Sciatic nerve (tissue), 2 donors: Measurements from ENCODE around the gene ATG4D. TPM values are rescaled to one million over a fixed set of nuclear protein-coding genes. Genes with fewer than 3 reads are reported as not detected.
"Not testable (repeated sequence)": the region's sequence is repeated elsewhere in the genome, so short reads cannot be mapped to it uniquely, and the experiment has no call there.

Experiments used
- ATAC-seq: fragments of 200-7000 bp; cut with Tn5 transposase; one replicate; pipeline ENCODE4 v1.9.1; 2020; ENCODE audit warnings: mild to moderate bottlenecking, moderate library complexity
- DNase-seq: peaks from one replicate; pipeline ENCODE4 v3.0.0-alpha.2; 2020; ENCODE audit warnings: low spot score
- intact Hi-C: fragments of 100-400 bp; cut with DNase I; formaldehyde crosslinking; loops from one replicate; pipeline ENCODE4 v1.14.2; 2022
- total RNA-seq: library from RNA; stranded (reverse); fragmentation: NEBNext Ultra II Directional; extraction: Animal tissue kit (Norgen Biotek cat#: 25700); gene quantifications from one replicate; pipeline ENCODE4 v1.2.1, GENCODE V29; 2021
- donor health status: DM: no; HTN: no; CAD: no.
- donor health status: DM: no; HTN: no; CAD: no.

The ATG4D gene
- total RNA-seq, 1 donor from 2014 or later = 15.1 TPM

DNA sequence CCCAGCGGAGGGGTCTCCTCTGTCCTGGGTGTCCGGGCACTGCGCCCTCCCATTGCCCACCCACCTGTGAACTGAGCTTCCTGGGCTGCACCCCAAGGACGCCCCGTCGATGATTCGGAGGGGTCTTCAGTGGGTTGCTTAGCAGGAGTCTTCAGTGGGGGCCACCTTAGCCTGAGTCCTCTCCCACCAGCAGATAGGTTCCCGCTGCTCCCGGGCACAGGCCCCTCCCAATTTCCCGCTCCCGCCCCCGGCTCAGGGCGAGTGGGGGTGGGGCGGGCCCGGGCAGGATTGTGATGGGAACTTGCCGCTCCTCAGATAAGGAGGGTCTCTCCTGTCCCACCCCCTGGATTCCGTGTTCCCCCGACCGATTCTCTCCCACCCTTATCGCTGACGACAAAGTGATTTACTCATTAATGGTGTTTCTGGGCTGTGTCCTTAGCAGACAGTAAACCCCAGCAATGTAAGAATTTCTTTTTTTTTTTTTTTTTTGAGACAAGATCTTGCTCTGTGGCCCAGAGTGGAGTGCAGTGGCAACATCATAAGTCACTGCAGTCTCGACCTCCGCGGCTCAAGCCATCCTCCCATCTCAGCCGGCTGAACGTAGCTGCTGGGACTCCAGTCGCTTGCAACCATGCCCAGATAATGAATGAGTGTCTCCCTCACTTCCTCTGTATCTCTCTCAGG is 25.8 kb upstream of the ATG4D start:
- ATAC-seq = peak; percentile 63

DNA sequence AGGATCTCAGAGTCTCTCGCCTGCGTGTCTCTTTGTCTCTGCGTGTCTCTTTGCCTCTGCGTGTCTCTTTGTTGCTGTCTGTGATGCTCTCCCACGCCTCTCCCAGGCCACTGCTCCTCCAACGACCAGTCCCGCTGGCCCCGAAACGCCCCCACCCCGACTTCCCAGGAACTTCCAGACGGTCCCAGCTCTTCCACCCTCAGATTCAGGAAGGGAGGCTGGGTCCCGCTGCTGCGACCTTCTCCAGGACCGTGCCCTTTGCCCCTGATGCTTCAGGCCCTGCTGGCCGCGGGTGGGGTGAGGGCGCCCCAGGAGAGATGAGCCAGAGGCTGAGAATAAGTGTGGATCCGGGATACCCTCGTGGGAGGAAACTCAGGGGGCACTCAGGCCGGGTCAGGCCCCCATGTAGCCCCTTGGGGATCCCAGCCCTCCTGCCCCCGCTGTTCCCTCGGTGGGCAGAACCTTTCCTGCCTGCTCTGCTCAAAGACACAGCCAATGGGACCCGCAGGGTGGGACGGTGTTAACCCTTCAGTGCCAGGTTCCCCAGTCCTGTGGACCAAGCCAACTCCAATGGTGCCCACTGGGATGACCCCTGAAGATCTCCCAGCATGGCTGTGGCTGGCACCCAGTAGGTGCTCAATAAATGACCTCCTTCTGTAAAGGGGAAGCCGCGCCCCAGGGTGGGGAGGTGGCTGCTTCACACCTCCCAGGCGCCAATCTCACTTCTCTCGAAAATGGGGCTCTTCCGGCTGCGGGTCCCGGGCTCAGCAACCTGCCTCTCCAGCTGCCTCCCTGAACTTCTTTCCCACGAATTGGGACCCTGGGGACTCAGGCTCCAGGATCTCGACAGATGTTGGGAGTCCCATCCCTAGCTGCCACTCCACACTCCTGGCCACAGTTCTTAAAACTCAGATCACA is 25.0 kb upstream of the ATG4D start:
- no peak for DNase-seq
- ATAC-seq = peak; percentile 29
- intact Hi-C loops = no loop called here

More for the DNA sequence above, 25.8 kb upstream of the ATG4D start:
- DNase-seq = no peak
- intact Hi-C loops = no loop called here

DNA sequence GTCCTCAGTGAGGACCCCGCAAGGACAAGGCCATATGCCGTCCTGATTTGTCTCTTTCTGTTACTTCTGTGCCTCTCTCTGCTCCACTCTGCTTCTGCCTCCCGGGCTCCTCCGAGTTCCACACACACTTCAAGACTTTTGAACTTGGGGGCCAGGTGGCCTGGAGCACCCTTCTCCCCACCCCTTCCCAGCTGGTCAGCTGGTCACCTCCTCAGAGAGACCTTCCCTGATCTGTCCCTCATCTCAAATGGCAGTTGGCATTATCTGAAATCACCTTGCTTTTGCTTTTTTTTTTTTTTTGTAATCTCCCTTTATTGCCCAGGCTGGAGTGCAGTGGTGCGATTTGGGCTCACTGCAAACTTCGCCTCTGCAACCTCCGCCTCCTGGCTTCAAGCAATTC is 24.3 kb upstream of the ATG4D start:
- ATAC-seq (no peak), DNase-seq (no peak)
- intact Hi-C loops = no loop called here

DNA sequence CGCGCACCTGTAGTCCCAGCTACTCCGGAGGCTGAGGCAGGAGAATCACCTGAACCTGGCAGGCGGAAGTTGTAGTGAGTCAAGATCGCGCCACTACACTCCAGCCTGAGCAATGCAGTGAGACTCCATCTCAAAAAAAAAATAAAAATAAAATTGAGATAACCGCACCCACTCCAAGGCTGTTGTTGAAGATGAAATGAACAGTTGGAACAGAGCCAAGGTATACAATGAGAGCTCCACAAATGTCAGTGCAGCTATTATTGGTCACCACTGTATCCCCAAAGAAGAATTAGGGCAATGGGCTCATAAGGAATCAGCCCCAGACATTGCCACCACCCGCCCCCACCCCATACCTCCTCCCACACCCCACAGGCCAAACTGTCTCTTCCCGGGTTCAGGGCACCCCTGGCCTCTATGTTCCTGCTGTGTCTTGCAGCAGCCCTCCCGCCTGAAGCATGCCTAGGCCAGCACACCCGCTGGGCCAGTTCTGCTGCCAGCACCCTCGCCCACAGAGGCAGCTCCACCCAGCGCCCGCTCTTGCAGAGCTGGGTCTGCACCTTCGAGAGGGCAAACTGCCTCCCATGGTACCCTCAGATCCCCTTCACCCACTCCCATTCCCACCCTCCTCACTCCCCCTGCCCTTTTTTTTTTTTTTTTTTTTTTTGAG is 22.9 kb upstream of the ATG4D start:
- ATAC-seq = no peak
- intact Hi-C loops = no loop called here
- no peak for DNase-seq

DNA sequence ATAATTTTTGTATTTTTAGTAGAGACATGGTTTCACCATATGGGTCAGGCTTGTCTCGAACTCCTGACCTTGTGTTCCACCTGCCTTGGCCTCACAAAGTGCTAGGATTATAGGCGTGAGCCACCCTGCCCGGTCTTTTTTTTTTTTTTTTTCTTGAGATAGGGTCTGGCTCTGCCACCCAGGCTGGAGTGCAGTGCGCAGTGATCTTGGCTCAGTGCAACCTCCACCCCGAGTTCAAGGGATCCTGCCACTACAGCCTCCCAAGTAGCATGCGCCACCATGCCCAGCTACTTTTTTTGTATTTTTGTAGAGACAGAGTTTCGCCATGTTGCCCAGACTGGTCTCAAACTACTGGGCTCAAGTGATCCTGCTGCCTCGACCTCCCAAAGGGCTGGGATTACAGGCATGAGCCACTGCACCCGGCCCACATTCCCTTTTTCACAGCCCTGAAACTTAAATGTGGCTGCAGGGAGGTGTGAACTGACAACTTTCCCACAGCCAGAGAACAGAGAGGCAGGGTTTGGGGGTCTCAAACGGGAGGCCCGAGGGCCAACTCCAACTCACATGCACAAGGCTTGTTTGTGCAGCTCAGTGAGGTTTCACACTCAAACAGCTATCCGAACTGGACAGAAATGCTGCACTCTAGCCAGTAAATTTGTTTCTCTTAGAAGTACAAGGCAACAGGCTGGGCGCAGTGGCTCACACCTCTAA is 22.1 kb upstream of the ATG4D start:
- ATAC-seq = no peak
- DNase-seq = no peak
- intact Hi-C loops = no loop called here

DNA sequence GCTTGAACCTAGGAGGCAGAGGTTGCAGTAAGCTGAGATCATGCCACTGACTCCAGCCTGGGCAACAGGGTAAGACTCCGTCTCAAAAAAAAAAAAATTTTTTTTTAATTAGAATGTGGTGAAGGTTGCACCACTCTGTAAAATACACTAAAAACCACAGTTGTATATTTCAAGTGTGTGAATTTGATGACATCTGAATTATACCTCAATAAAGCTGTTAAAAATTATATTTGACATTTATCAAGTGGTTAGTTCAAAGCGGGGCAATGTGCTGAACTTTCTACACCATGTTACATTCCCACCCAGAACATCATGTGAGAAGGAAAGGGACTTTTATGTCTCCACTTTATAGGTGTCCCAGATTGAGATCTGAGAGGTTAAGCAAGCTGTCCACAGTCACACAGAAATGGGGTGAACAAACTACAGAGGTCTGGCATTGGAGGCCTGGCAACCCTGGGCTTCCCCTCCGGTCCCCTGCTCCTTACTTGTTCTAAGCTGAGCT is 20.5 kb upstream of the ATG4D start:
- DNase-seq = no peak
- intact Hi-C loops = no loop called here
- ATAC-seq = no peak

DNA sequence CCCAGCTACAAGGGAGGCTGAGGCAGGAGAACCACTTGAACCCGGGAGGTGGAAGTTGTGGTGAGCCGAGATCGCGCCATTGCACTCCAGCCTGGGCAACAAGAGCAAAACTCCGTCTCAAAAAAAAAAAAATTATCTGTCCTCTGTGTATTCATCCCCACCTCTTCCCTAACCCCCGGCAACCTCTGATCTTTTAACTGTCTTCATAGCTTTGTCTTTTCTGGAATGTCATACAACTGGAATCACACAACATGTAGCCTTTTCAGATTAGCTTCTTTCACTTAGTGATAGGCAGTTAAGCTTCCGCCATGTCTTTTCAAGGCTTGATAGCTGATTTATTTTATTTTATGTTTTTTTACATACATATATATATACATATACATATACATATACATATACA is 18.1 kb upstream of the ATG4D start:
- DNase-seq (no peak), ATAC-seq (no peak)
- intact Hi-C loops = no loop called here

DNA sequence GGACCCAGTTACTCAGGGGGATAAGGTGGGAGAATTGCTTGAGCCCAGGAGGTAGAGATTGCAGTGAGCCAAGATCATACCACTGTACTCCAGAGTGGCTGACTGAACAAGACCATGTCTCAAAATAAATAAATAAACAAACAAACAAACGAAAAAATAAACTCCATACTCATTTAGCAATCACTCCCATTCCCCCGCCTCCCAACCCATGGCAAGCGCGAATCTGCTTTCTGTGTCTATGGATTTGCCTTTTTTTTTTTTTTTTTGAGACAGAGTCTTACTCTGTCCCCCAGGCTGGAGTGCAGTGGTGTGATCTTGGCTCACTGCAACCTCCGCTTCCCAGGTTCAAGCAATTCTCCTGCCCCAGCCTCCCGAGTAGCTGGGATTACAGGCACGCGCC is 16.8 kb upstream of the ATG4D start:
- intact Hi-C loops, ATAC-seq, DNase-seq: not testable (repeated sequence)

DNA sequence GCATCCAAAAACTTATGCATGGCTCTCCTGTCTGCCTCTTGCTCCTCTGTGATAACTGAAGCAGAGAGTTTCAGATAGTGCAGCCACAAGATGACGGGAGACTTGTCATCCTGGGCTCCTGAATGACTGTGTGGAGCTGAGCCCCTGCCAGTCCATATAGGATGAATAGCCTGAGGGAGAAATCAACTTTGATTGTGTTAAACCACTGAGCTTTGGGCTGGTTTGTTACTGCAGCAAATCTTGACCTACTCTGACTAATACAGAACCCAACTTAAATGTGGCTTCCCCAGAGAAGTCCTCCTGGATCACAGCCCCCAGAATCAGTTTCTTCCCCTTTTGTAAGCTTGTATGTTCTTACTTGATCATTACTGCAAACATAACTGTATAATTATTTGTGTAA is 11.2 kb upstream of the ATG4D start:
- no peak for DNase-seq
- no peak for ATAC-seq
- intact Hi-C loops = no loop called here

DNA sequence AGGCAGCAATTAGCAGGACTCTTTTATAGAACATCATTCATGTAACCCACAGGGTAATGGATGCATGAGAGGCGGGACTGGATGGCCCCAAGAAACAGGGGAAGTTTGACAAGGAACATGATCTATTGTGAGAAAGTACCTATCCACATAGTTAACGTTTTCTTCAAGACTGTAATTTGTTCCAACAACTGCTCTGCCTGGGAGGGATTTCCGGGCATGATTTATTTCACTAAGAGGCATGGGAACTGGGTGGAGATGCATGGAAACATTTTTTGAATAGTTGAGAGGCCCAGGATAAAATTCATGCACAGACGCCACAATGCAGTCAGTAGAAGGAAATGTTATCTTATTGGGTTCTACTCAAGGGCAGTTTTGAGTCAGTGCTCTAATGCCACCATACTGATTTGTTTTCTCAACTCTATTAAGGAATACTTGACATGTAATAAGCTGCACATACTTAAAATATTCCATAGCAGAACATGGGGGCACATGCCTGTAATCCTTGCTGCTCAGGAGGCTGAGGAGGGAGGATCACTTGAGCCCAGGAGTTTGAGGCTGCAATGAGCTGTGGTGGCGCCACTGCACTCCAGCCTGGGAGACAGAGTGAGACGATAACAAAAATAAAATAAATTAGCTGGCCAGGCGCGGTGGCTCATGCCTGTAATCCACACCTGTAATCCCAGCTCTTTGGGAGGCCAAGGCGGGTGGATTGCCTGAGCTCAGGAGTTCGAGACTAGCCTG is 9.9 kb upstream of the ATG4D start:
- DNase-seq (no peak), ATAC-seq (no peak)
- intact Hi-C loops = no loop called here

DNA sequence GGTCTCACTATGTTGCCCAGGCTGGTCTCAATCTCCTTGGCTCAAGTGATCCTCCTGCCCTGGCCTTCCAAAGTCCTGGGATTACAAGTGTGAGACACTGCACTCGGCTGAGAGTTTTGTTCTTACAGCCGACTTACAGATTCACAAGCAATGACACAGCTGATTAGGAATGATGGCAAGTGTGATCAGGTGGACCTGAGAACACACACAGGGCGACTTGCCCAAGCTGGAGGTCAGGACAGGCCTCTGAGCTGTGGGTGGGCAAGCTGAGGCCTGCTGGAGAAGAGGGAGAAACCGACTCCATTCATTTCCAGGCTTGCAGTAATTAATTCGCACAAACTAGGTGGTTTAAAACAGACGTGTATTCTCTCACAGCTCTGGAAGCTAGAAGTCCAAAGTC is 8.1 kb upstream of the ATG4D start:
- DNase-seq = no peak
- intact Hi-C loops = no loop called here
- no peak for ATAC-seq

DNA sequence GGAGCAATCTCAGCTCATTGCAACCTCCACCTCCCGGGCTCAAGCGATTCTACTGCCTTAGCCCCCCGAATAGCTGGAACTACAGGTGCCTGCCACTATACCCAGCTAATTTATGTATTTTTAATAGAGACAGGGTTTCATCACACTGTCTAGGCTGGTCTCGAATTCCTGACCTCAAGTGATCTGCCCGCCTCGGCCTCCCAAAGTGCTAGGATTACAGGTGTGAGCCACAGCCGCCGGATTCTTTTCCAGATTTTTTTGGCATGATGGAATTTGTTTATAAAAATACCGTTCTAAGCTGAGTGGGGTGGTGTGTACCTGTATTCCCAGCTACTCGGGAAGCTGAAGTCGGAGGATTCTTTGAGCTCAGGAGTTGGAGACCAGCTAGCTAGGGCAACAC is 6.0 kb upstream of the ATG4D start:
- no peak for ATAC-seq
- intact Hi-C loops = no loop called here
- no peak for DNase-seq

DNA sequence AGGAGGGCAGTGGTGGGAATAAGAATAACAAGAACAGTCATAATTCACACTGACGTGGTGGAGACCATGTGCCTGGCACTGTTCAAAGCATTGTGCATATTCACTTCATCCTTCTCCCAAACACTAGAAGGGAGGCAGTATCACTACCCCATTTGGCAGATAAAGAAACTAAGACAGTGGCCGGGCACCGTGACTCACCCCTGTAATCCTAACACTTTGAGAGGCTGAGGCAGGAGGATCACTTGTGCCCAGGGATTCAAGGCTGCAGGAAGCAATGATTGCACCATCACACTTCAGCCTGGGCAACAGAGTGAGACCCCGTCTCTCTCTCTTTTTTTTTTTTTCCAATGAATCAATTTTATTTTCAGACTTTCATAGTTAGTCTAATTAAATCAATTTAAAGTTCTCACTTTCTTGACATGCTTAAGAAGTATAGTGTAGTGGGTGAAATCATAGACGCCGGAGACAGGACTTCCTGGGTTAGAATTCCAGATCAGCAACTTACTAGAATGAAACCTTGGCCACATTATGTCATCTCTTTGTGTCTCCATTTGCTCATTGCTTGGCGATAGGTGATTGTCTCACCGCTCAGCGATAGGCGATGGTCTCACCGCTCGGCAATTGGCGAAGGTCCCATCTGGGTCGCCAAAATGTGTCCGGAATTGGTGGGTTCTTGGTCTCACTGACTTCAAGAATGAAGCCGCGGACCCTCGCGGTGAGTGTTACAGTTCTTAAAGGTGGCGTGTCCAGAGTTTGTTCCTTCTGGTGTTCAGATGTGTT is 5.3 kb upstream of the ATG4D start:
- intact Hi-C loops = no loop called here
- DNase-seq (no peak), ATAC-seq (no peak)

DNA sequence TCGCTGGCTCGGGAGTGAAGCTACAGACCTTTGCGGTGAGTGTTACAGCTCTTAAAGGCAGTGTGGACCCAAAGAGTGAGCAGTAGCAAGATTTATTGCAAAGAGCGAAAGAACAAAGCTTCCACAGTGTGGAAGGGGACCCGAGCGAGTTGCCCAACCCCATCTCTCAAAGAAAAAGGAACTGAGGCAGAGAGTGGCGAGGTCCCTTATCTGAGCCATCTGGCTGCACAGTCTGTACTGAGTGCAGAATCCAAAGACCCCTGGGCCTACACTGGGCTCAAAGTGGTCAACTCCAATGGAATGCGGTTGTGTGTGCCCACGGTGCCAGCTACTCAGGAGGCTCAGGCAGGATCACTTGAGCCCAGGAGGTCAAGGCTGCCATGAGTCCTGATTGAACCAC is 4.7 kb upstream of the ATG4D start:
- DNase-seq, ATAC-seq, intact Hi-C loops: not testable (repeated sequence)

DNA sequence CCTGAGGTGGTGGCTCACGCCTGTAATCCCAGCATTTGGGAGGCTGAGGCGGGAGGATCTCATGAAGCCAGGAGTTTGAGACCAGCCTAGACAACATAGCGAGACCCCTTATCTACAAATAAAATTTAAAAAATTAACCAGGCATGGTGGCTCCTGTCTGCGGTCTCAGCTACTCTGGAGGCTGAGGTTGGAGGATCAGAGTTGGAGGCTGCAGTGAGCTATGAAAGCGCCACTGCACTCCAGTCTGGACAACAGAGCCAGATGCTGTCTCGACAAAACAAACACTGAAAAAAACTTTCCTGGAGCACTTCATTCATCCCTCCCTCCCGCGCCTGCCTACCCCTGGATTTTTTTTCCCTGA is 665 bp upstream of the ATG4D start:
- DNase-seq = no peak
- no peak for ATAC-seq
- intact Hi-C loops = no loop called here

DNA sequence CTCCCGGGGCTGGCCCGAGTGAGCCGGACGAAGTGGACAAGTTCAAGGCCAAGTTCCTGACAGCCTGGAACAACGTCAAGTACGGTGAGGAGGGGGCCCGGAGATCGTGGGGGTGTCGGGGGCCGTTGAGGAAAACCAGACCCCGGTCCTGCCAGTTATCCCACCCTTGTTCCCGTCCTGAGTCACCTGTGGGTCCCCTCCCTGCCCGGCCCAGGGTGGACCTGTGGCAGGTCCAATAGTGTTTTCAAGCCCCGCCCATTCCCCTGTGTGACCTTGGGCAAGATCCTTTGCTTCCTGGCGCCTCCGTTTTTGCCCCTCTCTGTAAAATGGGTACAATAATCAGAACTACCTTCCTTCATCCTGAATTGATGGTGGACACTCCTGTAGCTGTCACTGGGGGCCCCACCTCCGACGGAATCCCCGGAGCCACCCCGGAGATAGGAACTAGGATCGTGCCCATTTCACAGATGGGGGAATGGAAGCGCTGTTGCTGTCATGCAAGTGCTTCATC is 593 bp downstream of the ATG4D start:
- intact Hi-C loops = no loop called here
- DNase-seq (no peak), ATAC-seq (peak; percentile 25)

DNA sequence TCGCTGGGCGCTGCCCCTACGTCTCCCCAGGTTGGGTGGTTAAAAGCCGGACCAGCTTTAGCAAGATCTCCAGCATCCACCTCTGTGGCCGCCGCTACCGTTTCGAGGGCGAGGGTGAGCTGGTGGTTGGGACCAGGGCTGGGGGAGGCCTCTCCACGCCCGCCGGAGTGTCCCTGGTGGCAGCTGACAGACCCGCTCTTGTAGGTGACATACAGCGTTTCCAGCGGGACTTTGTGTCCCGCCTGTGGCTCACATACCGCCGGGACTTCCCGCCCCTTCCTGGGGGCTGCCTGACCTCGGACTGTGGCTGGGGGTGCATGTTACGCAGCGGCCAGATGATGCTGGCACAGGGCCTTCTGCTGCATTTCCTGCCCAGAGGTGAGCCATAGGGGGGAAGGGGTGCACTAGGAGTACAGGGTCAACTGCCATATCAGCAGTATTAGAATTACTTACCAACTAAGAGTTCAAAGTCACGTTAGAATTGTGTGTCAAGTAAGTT is 1.1 kb downstream of the ATG4D start:
- no peak for ATAC-seq
- intact Hi-C loops = no loop called here
- no peak for DNase-seq
